Karpas-422 (cell line): ENCODE measurements around the gene ADARB2. TPM values are rescaled to one million over a fixed set of nuclear protein-coding genes. Genes with fewer than 3 reads are reported as not detected.
"Not testable (repeated sequence)": the region's sequence is repeated elsewhere in the genome, so short reads cannot be mapped to it uniquely, and the experiment has no call there.

Experiments
- DNase-seq: peaks from one replicate; pipeline ENCODE4 v3.0.0-alpha.2; 2015
- H2AFZ ChIP-seq: fragments of 200-600 bp; sonication (generic); 2 replicates; pipeline ENCODE4 v1.6.1; 2014; ENCODE audit warnings: antibody characterized with exemption, low read length, mixed read lengths
- H3K27ac ChIP-seq: fragments of 200-600 bp; sonication (generic); 2 replicates; pipeline ENCODE4 v1.5.1; 2014; ENCODE audit warnings: mild to moderate bottlenecking, low read length, moderate library complexity
- H3K27me3 ChIP-seq: fragments of 200-600 bp; sonication (generic); 2 replicates; pipeline ENCODE4 v1.6.1; 2014; ENCODE audit warnings: low read length, mixed read lengths
- H3K36me3 ChIP-seq: fragments of 200-600 bp; sonication (generic); 2 replicates; pipeline ENCODE4 v1.6.1; 2014; ENCODE audit warnings: low read length, mixed read lengths; ENCODE audit not compliant: insufficient read depth
- H3K4me1 ChIP-seq: fragments of 200-600 bp; sonication (generic); 2 replicates; pipeline ENCODE4 v1.6.1; 2014; ENCODE audit warnings: mild to moderate bottlenecking, low read length, mixed read lengths
- H3K4me2 ChIP-seq: fragments of 200-600 bp; sonication (generic); 2 replicates; pipeline ENCODE4 v1.6.1; 2014; ENCODE audit warnings: low read length, low read depth, mild to moderate bottlenecking; ENCODE audit not compliant: poor library complexity, severe bottlenecking
- H3K4me3 ChIP-seq: fragments of 200-600 bp; sonication (generic); 2 replicates; pipeline ENCODE4 v1.5.1; 2014; ENCODE audit warnings: mild to moderate bottlenecking, antibody characterized with exemption, low read length, mixed read lengths
- H3K79me2 ChIP-seq: fragments of 200-600 bp; sonication (generic); 2 replicates; pipeline ENCODE4 v1.6.1; 2014; ENCODE audit warnings: mild to moderate bottlenecking, low read length, mixed read lengths
- H3K9ac ChIP-seq: fragments of 200-600 bp; sonication (generic); 2 replicates; pipeline ENCODE4 v1.6.0; 2014; ENCODE audit warnings: low read length
- H3K9me2 ChIP-seq: fragments of 200-600 bp; sonication (generic), shearing (Covaris generic); replicated peaks from 2 replicates; pipeline ENCODE4 v1.6.0; 2014; ENCODE audit warnings: mild to moderate bottlenecking, low read length, moderate library complexity; ENCODE audit not compliant: insufficient read depth
- H3K9me3 ChIP-seq: fragments of 300-700, 200-600 bp; sonication (generic); 2 replicates; pipeline ENCODE4 v1.6.1; 2014; ENCODE audit warnings: low read length, mixed read lengths
- H4K20me1 ChIP-seq: fragments of 200-600 bp; sonication (generic); 2 replicates; pipeline ENCODE4 v1.6.1; 2014; ENCODE audit warnings: mild to moderate bottlenecking, antibody characterized with exemption, low read length, low read depth; ENCODE audit not compliant: insufficient read depth
- total RNA-seq: library from RNA; depleted of rRNA; stranded (reverse); fragments of >200 nt; shearing (Covaris generic); gene quantifications from 2 replicates; pipeline ENCODE4 v1.2.3, GENCODE V29; 2014; ENCODE audit warnings: low replicate concordance

ADARB2 gene
- total RNA-seq, 1 experiment from 2014 or later: not detected

DNA sequence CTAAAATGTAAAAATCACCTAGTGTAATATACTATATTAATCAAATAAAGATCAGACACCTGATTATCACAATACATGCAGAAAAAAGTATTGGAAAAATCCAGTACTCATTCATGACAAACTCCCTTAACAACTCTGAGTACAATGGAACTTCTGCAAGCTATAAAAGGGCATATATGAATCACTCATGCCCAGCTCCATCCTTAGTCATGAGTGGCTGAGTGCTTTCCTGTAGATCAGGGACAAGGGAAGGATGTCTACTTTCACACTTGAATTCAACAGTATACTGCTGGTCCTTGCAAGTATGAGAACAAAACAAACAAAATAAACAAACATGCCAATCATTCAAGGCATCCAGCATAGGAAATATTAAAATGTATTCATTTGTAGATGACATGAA is 116.5 kb downstream of the ADARB2 start:
- Histone ChIP-seq H3K36me3 (no peaks in the 10 kb centered on the region), H3K9me2 (no peaks in the 10 kb centered on the region), H3K79me2 (no peaks in the 10 kb centered on the region), H3K27me3 (no peaks in the 10 kb centered on the region), H3K27ac (no peak overlapping the region), H3K9ac (no peak overlapping the region), H3K4me3 (no peak overlapping the region), H3K4me2 (no peak overlapping the region), H3K9me3 (no peaks in the 10 kb centered on the region), H3K4me1 (no peaks in the 10 kb centered on the region), H2AFZ (no peak overlapping the region), H4K20me1 (no peaks in the 10 kb centered on the region)
- DNase-seq: no peak

DNA sequence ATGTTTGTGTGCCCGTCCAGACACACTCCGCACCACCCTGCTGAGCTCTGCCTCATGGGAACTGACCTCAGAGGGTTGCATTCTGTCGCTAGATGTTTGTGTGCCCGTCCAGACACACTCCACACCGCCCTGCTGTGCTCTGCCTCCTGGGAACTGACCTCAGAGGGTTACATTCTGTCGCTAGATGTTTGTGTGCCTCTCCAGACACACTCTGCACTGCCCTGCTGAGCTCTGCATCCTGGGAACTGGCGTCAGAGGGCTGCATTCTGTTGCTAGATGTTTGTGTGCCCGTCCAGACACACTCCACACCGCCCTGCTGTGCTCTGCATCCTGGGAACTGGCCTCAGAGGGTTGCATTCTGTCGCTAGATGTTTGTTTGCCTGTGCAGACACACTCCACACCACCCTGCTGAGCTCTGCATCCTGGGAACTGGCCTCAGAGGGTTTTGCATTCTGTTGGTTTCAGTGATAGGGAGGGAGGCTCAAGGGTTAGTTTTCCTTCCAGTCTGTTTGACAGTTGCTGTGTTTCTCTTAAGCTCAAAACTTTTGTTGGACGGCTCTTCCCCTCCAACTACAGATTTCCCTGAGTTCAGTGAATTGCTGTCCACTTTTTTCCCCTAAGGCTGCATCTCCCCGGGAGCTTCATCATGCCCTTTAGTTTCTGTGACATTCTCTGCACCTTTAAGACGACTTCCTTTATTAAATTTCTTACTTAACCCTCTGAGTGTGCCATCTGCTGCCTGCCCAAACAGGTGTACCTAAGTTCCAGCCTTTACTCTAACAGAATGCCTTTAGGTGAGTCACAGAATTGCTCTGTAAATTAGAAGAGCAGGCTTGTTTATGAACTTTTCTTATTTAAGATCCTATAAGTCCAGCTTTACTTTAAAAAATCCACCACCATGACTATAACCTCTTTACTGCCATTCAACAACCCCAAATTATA is 119.7 kb downstream of the ADARB2 start:
- H3K9me3 ChIP-seq, H3K36me3 ChIP-seq, H3K79me2 ChIP-seq, H3K9ac ChIP-seq, H3K4me3 ChIP-seq, H3K9me2 ChIP-seq, H2AFZ ChIP-seq, H3K4me2 ChIP-seq, H3K27ac ChIP-seq, DNase-seq, H4K20me1 ChIP-seq, H3K4me1 ChIP-seq, H3K27me3 ChIP-seq: not testable (repeated sequence)

DNA sequence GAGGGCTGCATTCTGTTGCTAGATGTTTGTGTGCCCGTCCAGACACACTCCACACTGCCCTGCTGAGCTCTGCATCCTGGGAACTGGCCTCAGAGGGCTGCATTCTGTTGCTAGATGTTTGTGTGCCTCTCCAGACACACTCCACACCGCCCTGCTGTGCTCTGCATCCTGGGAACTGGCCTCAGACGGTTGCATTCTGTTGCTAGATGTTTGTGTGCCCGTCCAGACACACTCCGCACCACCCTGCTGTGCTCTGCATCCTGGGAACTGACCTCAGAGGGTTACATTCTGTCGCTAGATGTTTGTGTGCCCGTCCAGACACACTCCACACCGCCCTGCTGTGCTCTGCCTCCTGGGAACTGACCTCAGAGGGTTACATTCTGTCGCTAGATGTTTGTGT is 120.6 kb downstream of the ADARB2 start:
- H3K9me2 ChIP-seq, H3K27me3 ChIP-seq, H3K4me2 ChIP-seq, H3K36me3 ChIP-seq, H3K79me2 ChIP-seq, H3K27ac ChIP-seq, H3K4me3 ChIP-seq, H3K9ac ChIP-seq, H3K9me3 ChIP-seq, H2AFZ ChIP-seq, DNase-seq, H4K20me1 ChIP-seq, H3K4me1 ChIP-seq: not testable (repeated sequence)

DNA sequence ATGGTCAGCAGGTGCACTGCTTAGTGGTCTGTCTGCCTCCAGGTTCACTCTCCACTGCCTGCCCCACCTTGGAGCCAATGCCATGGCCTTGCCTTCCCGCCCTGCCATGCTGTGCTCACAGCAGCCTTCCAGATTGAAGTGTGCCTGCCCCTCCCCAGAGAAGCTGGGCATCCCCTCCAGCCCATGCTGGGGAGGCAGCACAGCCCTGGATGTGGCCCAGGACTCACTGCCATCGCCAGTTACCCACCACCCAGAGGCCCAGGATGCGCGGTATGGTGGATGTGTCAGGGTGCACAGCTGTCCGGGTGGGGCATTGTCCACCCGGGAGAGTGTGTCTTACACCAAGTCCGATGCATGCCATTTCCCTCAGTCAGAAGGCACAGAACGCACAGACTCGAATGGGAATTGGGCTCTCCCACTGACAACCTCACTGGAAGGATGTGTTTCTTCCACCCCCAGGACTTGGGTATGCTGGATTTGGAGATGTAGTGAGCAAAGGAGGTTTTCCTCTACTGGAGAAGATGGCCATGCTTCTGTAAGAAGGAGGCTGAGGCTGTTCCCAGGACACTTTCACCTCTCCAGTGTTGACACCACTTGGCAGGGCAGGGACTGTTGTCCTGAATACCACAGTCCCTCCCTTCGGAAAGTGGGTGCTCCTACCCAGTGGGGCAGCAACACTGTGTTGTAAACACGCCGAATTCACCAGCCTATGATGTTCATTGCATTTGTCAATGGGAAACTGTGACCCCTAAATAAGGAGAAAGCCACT is 122.0 kb downstream of the ADARB2 start:
- no peaks in the 10 kb centered on the region for H3K36me3 ChIP-seq
- H3K4me1 ChIP-seq: no peaks in the 10 kb centered on the region

DNA sequence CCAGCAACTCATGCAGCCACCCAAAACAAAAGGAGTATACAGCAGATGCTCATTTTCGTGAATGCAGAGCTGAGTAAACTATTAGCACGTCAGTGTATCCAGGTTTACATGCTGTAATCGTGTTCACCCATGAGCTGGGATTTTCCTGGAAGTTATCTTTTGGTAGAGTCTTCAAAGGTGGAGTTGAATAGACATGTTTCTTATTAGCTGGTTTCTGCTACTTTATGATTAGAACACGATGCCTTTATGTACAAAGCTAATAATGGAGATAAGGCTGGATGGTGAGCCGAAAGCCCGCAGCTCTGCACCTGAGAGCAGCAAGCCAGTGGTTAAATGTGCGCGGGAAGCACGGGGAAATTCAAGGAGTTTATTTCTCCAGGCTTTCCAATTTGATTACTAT is 123.8 kb downstream of the ADARB2 start:
- Histone ChIP-seq H3K79me2 (no peaks in the 10 kb centered on the region), H3K36me3 (no peaks in the 10 kb centered on the region), H3K27ac (no peak overlapping the region), H3K4me2 (no peak overlapping the region), H3K9ac (no peak overlapping the region), H3K4me3 (no peak overlapping the region), H3K27me3 (no peaks in the 10 kb centered on the region), H3K9me2 (no peaks in the 10 kb centered on the region), H2AFZ (no peak overlapping the region), H4K20me1 (no peaks in the 10 kb centered on the region), H3K9me3 (no peaks in the 10 kb centered on the region), H3K4me1 (no peaks in the 10 kb centered on the region)
- DNase-seq: no peak

More for the DNA sequence above, 122.0 kb downstream of the ADARB2 start:
- Histone ChIP-seq H3K27me3 (no peaks in the 10 kb centered on the region), H2AFZ (no peak overlapping the region), H3K27ac (no peak overlapping the region), H3K4me2 (no peak overlapping the region), H3K9me3 (no peaks in the 10 kb centered on the region), H3K9ac (no peak overlapping the region), H3K9me2 (no peaks in the 10 kb centered on the region), H3K4me3 (no peak overlapping the region), H3K79me2 (no peaks in the 10 kb centered on the region), H4K20me1 (no peaks in the 10 kb centered on the region)
- DNase-seq: no peak

DNA sequence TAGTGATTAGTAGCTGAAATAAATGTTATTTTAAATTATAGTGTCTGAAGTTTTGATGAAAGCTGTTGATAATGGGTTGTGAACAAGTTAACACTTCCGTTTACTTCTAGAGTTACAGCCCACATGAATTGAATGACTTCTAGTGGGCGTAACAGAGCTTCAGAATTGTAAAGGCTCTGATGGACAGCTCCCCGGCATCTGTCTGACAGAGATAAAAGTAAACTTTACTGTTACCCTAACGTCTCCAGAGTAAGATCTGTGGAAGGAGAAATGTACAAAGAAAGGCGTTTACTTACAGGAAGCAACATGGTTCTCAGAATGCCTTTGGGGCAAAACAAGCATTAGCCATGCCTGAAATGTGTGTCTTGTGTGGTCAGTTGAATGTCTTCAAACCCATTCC is 124.4 kb downstream of the ADARB2 start:
- Histone ChIP-seq H3K4me3 (no peak overlapping the region), H3K9ac (no peak overlapping the region), H3K79me2 (no peaks in the 10 kb centered on the region), H3K27me3 (no peaks in the 10 kb centered on the region), H3K27ac (no peak overlapping the region), H4K20me1 (no peaks in the 10 kb centered on the region), H3K9me2 (no peaks in the 10 kb centered on the region), H3K4me1 (no peaks in the 10 kb centered on the region), H3K9me3 (no peaks in the 10 kb centered on the region), H3K4me2 (no peak overlapping the region), H3K36me3 (no peaks in the 10 kb centered on the region), H2AFZ (no peak overlapping the region)
- no peak for DNase-seq

DNA sequence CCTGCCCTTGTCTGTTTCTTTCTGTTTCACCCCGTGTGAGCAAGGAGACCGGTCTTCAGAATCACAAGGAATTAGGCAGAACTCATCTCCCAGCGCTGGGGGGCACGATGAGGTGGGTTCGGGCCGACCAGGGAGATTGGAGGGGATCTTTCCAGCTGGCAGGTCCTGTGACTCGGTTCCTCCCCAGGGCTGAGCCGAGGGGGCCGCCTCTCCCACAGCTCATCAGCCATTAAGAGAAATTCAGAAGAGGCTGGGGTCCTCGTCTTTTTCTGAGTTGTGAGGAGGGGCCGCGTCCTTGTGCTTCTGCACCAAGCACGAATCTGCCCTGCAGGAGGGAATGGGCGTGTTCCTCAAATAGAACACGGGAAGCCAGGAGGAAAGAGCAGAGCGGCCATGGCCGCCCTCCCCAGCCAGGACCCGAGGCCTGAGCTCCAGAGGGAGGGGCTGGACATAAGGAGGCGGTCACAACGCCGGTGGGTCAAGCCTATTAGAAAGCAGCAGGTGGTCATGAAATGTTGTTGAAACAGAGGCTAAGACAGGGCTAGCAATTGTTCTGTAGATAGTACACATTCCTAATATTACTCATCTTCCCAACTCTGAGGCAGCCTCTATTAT is 125.3 kb downstream of the ADARB2 start:
- H3K9me2 ChIP-seq: no peaks in the 10 kb centered on the region
- no peaks in the 10 kb centered on the region for H3K9me3 ChIP-seq

More for the DNA sequence above, 125.3 kb downstream of the ADARB2 start:
- no peak overlapping the region for H3K4me3 ChIP-seq
- H3K4me1 ChIP-seq: no peaks in the 10 kb centered on the region
- no peak for DNase-seq
- H3K27ac ChIP-seq: no peak overlapping the region
- H3K9ac ChIP-seq: no peak overlapping the region
- no peak overlapping the region for H3K4me2 ChIP-seq
- H3K27me3 ChIP-seq: no peaks in the 10 kb centered on the region
- H2AFZ ChIP-seq: no peak overlapping the region
- no peaks in the 10 kb centered on the region for H3K79me2 ChIP-seq
- H4K20me1 ChIP-seq: no peaks in the 10 kb centered on the region
- H3K36me3 ChIP-seq: no peaks in the 10 kb centered on the region
